ENCODE data around the gene GJA1.

The GJA1 gene

GRCh38 chr6:121492536-121492935 is 57.1 kb downstream of the GJA1 start:
- DNase-seq, result no peak

- no peak for DNase-seq
Observed at GRCh38 chr6:121497970-121498375, 62.5 kb downstream of the GJA1 start.

GRCh38 chr6:121498481-121499276 is 63.2 kb downstream of the GJA1 start:
- no peak for DNase-seq

Measured in stimulated activated CD4-positive, alpha-beta T cell treated with anti-CD3 and anti-CD28 coated beads, Interleukin-4, amount 100 ng/mL, for 4 hours (primary cell).